DMS114 treated with DMSO at 0.1 percent for 48 hours (cell line): ENCODE measurements around the gene SLC24A3.

ENCODE experiments used
- DNase-seq: peaks from one replicate; lab custom pipeline; 2025; ENCODE audit not compliant: unreplicated experiment; lab: John Stamatoyannopoulos, UW

Gene SLC24A3

GRCh38 chr20:19212469-19212815 lies at the start of gene SLC24A3:
Gene SLC24A3 (plus strand): TSS chr20:19212642.
- no peak for DNase-seq

GRCh38 chr20:19170148-19170547 lies 42.3 kb upstream of the SLC24A3 start:
- no peak for DNase-seq

- no peak for DNase-seq
Observed at GRCh38 chr20:19172637-19173036, 39.8 kb upstream of the SLC24A3 start.

DNA sequence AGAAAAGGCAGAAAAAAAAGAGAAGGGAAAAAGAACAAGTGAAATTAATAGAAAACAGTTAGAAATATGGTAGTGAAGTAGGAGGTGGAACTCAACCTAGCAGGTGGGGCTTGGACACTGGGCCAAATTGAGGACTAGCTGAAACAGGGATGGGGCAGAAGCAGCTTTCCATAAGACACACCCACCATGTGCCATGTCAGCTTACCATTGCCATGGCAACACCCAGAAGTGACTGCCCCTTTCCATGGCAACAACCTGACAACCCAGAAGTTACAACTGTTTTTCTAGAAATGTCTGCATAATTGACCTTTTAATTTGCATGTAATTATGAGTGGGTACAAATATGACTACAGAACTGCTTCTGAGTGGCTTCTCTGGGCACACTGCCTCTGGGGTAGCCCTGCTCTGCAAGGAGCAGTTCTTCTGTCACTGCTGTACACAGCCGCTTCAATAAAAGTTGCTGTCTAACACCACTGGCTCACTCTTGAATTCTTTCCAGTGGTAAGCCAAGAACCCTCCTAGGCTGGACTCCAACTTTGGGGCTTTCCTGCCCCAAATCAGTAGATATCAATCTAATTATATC lies 35.9 kb upstream of the SLC24A3 start:
- DNase-seq, result no peak

- DNase-seq, result no peak
Observed at GRCh38 chr20:19181552-19181951, 30.9 kb upstream of the SLC24A3 start.

DNA sequence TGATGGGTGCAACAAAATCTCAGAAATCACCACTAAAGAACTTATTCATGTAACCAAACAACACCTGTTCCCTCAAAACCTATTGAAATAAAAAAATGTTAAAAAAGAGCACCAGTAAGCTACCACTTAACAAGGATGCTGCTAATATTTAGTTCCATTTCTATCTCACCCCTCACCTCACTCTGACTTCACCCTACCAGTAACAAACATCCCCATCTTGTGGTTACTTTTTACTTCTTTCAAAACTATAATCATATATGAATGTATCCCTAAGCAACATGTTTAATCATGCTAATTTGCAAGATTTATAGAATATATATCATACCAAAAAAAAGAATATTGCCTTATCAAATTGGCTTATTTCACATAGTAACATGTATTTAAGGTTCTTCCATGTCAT lies 27.4 kb upstream of the SLC24A3 start:
- no peak for DNase-seq

DNA sequence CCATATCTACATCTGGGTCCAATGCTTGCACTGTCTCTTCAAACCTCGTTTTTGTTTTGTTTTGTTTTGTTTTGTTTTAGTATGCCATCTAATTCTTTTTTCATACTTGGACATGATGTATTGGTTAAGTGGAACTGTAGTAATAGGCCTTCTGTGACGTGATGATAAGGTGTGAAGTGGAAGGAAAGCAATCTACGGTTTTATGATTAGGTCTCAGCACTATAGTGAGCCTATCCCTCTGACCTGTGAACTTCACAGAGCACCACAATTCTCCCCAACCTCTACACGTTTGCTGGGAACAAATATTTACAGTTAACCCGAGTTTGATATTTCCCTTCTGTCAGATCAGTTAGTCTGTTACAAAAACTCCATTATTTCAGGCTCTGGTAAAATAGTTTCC lies 19.1 kb upstream of the SLC24A3 start:
- no peak for DNase-seq

GRCh38 chr20:19205981-19206396 lies 6.5 kb upstream of the SLC24A3 start:
- DNase-seq, result peak; percentile 26

- DNase-seq, result no peak
Observed at GRCh38 chr20:19207541-19207940, 4.9 kb upstream of the SLC24A3 start.

GRCh38 chr20:19210391-19211155 lies 1.9 kb upstream of the SLC24A3 start:
- no peak for DNase-seq

GRCh38 chr20:19211252-19211651 lies 1.2 kb upstream of the SLC24A3 start:
- no peak for DNase-seq

GRCh38 chr20:19211661-19212468 lies 577 bp upstream of the SLC24A3 start:
- no peak for DNase-seq

DNA sequence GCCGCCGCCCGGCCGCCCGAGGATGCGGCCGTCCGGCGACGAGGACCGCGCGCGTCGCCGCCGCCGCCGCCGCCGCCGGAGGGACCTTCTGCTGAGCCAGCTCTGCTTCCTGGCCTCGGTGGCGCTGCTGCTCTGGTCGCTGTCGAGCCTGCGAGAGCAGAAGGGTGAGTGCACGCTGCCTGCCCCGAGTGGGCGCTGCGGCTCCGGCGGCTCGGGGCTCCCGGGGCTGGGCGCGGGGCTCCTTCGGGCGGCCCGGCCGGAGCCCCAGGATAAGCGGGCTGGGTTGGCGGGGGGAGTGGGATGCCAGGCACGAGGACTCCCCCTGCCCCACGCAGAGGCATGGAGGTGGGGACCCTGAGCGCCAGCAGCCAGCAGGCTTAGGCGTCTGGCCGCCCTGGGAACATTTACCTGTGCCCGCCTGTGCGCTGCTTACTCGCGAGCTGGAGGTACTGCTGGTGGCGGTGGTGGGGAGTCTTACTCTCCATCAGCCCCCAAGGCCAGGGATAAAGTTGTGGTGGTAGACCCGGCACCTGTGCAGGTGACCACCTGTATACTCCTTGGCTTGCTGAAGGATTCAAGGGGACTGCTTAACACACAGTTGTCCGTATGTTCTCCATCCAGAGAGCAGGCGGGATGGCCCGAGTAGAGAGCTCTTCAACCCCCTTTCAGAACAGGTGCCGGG lies 520 bp downstream of the SLC24A3 start:
- no peak for DNase-seq

DNA sequence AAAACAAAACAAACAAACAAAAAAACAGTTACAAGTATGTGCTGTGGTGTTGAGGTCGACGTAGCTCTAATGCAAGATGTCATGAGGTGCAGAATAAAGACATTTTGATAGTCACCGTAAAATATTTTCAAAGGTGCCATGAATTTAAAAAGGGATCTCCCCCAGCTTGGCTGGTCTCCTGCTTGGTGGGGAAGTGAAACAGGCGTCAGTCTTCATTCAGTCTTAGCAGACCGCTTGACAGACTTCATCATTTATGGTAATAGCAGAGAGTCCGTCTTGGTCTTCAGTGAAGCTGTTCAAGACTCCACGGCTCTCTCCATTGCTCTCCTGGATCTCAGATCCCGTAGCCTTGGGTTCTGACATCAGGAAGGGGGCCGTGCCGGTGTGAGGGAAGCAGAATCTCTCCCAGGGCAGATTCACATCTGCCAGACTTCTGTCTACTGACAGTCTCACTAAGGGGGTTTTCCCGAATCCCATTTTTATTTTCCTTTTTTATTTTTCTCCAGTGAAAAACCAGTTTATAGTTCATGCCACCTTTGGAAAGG lies 1.6 kb downstream of the SLC24A3 start:
- DNase-seq, result no peak

DNA sequence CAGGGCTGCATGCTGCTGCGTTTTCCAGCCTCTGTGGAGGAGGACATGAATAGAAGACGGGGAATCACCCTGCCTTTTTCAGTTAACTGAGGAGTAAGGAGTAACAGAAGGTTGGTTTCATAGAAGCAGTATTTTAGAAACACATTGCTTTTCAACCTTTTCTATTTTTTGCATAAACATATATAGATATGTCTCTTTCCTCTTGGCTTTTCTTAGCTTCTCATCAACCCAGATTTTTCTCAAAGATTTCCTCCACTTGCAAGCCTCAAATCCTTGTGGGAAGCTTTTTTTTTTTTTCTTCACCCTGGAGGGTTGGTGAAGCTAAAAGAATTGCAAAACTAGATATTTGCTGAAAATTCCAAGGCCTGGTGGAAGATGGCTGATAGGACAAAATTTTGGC lies 6.0 kb downstream of the SLC24A3 start:
- DNase-seq, result no peak

- no peak for DNase-seq
Observed at GRCh38 chr20:19222520-19223040, 10.1 kb downstream of the SLC24A3 start.

DNA sequence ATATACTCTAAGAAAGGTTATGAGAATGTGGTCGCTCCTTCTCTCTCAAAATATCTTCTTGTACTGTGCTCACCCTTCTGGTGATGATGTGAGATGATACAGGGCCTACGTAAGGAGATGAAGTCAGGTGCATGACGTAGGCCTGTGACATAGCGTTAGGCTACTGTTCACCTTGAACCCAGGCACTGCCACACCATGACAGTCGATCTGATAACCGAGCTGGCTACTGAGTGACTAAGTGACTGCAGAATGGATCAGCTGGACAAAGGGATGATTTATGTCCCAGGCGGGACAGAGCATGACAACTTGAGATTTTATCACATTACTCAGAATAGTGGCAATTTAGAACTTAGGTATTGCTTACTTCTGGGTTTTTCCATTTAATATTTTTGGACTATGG lies 11.2 kb downstream of the SLC24A3 start:
- no peak for DNase-seq

DNA sequence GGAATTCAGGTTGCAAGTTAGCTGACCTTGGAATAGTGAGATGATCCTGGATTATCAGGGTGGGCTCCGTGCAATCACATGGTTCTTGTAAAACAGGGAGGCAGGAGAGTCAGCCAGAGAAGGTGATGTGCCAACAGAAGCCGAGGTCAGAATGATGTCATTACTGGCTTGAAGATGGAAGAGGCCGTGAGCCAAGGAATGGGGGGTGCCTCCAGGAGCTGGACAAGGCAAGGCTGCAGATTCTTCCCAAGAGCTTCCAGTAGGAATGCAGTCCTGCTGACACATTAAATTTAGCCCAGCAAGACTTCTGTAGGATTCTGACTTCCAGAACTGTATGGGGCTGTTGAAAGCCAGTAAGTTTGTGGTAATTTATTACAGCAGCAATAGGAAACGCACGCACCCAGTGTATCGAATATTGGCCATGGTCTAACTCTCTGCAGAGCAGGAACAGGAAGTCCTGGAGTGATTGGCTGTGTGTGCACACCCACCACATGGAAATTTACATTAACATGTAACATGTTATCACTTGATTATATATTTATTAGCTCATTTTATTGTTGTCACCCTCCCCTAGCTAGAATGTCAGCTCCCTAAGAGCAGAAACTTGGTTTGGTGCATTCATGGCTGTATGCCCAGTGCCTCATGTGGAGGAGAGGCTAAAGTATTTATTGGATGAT lies 19.1 kb downstream of the SLC24A3 start:
- DNase-seq, result no peak

DNA sequence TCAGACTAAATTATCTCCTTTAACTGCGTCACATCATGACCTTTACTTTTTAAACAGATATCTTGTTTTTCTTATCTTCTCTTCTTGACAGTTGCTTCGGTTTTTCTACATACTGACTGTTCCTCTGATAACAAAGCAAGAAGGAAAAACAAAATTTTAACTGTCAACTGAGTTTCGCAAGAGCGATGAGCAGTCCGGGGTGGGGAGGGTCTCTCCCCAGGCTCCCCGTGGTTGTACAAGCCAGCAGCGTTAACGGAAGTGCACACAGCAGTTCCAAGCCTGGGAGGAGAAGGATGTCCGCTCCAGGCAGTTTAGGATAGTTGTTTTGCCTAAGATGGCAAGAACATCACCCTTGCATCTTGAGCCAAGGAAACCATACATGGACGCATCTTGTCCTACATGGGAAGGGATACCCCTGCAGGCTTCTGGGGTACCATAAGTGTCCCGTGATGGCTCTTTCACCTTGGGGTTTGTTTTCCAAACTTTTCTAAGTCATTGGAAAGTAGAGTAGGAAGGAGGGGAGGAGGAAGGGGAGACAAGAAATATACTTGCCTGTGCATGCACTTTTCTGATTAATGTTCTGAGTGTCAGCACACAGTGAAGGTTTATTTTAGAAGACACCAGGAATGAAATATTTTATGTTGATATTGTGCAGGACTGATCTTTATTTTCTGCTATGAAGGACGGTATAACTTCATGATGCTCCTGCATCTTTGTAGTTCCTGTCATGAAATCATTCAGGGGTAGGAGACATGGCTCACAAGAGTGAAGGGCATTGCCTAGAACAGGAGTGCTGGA lies 20.8 kb downstream of the SLC24A3 start:
- no peak for DNase-seq
